ENCODE measurements around the gene ABCB6. TPM values are rescaled to one million over a fixed set of nuclear protein-coding genes. Genes with fewer than 3 reads are reported as not detected.

Gene ABCB6
- total RNA-seq, 1 donor from 2014 or later, result 65.8 TPM

DNA sequence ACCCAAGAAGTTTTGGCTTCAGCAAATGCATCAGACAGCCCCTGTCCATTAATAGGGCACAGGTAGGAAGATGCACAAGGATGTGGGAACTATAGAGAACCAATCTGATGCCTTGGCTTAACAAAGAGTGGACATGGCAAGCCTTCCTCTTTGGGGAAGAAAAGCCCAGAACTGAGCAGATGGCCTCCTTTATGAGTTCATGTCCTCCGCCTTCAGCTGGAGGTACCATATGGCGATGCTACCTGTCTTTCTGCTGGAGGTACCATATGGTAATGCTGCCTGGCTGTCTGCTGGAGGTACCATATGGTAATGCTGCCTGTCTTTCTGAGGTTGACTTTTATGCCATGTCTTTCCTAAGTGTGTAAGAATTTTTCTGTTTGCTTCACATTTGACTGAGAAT is 34.6 kb downstream of the ABCB6 start:
- no peak for DNase-seq (ENCODE audit: low spot score)

DNA sequence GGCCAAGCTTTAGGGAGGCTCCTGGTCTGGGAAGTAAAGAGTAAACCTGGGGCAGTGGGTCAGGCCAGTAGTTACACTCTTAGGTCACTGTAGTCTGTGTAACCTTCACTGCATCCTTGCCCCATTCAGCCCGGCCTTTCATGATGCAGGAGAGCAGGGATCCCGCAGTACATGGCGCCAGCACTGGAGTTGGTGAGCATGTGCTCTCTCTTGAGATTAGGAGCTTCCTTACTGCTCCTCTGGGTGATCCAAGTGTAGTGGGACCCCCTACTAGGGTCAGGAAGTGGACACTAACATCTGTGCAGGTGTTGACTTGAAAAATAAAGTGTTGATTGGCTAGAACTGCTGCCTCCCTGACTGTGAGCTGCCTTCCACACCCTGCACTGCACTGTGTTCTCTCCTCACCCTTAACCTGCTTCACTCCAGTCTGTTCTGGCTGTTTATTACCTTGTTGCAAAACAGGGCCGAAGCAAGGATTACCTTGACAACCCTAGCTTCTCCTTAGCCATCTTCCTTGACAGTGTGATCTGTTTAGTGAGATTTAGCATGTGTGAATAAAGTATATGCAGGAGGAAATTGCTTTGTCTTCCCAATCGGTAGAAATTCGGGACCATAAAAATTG is 35.5 kb downstream of the ABCB6 start:
- DNase-seq (ENCODE audit: low spot score), result no peak

DNA sequence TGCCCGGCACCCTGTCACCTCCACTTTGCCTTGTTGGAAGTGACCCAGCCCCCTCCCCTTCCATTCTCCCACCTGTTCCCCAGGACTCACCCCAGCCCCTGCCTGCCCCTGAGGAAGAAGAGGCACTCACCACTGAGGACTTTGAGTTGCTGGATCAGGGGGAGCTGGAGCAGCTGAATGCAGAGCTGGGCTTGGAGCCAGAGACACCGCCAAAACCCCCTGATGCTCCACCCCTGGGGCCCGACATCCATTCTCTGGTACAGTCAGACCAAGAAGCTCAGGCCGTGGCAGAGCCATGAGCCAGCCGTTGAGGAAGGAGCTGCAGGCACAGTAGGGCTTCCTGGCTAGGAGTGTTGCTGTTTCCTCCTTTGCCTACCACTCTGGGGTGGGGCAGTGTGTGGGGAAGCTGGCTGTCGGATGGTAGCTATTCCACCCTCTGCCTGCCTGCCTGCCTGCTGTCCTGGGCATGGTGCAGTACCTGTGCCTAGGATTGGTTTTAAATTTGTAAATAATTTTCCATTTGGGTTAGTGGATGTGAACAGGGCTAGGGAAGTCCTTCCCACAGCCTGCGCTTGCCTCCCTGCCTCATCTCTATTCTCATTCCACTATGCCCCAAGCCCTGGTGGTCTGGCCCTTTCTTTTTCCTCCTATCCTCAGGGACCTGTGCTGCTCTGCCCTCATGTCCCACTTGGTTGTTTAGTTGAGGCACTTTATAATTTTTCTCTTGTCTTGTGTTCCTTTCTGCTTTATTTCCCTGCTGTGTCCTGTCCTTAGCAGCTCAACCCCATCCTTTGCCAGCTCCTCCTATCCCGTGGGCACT is 36.2 kb downstream of the ABCB6 start:
- DNase-seq (ENCODE audit: low spot score), result no peak

DNA sequence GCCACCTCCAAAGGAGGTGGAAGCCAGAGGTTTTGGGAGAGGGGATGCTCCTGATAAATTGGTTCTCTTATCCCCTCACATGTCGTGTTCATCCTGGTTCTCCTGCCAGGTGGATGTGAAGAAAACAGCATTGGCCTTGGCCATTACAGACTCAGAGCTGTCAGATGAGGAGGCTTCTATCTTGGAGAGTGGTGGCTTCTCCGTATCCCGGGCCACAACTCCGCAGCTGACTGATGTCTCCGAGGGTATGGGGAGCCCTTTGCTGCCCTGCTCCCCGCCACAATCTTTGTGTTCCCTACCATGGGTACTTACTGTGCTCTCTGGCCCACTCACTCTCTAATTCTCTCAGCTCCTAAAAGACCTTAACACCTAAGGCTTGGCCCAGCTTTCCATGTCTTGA is 37.2 kb downstream of the ABCB6 start:
- no peak for DNase-seq (ENCODE audit: low spot score)

DNA sequence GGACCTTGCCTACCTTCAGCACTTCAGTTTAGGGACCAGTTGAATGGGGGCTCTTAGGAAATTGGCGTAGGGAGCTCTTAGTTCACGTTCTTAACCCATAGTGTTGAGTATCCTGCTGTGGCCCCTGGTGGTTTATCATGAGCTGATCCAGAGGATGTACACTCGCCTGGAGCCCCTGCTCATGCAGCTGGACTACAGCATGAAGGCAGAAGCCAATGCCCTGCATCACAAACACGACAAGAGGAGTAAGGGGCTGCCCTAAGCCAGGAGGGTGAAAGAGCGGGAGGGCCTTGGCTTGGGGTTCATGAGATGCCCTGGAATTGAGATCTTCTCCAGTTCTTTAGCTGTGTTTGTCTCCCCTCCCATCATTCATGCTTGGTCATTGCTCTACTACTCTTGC is 37.8 kb downstream of the ABCB6 start:
- no peak for DNase-seq (ENCODE audit: low spot score)

DNA sequence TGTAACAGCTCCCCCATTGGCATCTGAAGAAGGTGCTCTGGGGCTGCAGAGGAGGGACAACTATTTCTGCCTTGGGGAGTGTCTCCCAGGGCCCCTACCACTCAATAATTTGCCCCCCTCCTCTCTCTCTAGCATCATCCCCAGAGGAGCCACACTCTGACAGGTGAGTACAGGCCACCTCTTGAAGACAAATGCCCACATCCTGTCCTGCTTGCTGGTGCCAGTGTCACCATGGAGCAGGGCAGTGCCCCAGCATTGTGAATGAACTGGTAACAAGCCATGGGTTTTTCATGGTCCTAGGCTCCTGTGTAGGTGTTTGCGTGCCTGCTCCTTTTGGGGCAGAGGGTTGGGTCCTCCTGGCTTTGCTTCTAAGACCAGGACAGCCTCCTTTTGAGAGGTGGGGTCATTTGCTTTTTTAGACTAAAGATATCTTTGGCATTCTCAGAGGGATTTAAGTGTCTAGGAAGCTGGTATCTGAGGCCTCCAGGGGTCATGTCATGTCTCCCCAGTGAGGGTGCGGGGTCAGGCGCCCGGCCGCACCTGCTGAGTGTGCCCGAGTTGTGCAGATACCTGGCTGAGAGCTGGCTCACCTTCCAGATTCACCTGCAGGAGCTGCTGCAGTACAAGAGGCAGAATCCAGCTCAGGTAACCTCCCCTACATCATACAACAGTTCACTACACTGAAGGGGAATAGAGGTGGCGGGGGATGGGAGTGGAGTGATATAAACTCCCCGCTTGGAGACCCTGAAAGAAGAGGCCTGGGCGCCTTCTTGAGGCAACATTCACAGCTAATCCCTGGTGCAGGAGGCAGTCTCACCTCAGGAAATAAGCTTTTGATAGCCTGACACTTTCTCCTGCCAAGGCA is 38.9 kb downstream of the ABCB6 start:
- DNase-seq (ENCODE audit: low spot score), result no peak

DNA sequence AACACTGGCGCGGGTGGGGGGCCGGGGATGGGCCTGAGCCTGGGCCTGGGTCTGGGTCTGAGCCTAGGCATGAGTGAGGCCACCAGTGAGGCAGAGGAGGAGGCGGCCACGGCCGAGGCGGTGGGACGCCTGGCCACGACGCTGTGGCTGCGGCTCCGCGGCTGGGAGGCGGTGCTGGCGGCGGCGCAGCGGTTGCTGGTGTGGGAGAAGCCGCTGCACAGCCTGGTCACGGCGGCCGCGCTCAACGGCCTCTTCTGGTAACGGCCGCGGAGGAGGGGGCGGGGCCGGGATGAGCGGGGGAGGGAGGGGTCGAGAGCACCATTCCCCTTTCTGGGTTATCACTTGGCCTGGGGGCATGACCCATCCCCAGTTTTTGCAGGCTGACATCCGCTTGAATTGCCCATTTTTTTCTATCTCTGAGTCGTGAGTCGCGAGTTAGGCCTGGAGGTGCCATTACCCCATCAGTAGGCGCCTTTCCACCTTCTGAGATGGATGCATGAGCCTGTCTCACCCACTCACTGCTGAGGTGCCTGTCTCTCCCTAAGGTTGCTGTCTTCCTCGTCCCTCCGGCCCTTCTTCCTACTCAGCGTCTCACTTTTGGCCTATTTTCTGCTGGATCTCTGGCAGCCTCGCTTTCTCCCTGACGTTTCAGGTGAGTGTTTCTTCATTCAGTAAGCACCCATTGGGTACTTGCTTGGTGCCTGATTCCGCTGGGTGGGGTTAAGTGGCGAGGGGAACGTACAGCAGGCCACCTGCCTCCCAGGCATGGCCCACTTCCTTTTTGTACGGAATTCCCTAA is 40.2 kb downstream of the ABCB6 start:
- peak; percentile 29 for DNase-seq (ENCODE audit: low spot score)

DNA sequence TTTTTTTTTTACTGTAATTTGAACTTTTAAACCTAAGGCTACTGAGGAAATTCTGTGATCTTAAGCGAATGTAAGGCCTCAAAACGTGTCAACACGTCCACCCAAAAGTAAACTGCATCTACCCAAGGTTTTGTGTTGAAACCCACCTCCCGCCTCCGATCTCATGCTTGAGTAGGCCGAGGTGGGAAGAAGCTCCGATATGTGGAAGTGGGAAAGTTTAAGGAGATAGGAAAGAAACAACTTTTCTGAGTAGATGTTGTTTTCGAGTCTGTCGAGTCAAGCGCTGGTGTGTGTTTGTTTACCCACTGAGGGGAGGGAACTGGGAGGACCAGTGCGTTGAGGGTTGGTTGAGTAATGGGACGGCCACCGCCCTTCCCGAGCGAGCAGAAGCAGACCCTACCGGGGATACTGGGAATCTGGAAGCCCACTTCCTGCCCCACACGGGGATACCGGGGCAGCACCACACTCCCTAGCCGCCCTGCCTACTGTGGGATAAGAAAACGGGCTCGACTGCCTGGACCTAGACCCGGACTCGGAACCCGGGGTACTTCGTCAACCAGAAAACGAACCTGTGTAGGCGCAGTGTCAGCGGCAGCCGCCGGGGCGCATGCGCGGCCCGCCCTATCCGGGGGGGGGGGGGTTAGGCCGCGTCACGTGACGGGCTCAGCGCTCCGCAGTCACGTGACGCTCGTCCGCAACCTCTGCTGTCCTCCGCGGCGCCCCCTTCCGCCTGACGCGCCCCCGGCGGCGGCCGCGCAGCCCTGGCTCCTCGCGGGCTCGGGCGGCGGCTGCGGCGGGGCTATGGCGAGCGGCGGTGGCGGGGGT is 41.0 kb downstream of the ABCB6 start, which contains the start of gene RETREG2:
Gene RETREG2, plus strand, starts transcription at position 724 of the 825 bp plus-strand sequence. Its CDS starts 78 bp downstream, at position 802.
- peak; percentile 89 for DNase-seq (ENCODE audit: low spot score)

DNA sequence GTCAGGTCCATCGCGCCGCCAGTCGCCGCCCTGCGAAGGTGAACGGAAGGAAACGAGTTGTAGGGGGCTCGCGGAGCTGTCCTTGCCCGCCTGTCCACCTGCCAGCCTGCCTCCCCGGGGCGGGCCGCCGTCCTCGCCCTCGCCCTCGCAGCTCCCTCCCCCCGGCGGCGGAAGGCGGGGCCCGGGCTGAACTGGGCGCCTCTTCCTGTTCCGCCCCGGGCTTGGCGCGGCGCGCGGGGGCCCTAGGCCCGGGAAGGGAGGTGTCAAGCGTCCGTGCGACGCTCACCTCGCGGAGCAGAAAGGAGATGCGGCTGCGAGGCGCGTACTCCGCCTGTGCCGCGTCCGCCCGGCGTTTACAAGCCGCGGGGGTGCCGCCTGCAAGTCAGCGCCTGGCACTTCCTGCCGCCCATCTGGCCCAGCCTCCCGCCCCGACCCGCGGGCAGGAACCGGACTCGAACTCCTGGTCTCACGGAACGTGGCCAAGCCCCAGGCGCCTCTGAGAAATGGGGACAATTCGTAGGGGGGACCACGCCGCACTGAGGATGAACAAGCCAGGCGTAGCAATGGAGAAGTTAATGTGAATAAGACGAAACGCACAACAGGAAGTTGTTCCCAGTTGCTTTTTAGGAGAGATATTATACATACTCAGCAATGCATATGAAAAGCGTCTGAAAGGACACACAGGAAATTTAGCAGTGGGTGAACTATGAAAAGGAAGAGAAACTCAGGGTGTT is 41.8 kb downstream of the ABCB6 start, which contains the start of gene CNPPD1:
Gene CNPPD1, minus strand, starts transcription at position 108 of the 734 bp plus-strand sequence. Its CDS starts 97 bp downstream, at position 11.
- peak; percentile 87 for DNase-seq (ENCODE audit: low spot score)

DNA sequence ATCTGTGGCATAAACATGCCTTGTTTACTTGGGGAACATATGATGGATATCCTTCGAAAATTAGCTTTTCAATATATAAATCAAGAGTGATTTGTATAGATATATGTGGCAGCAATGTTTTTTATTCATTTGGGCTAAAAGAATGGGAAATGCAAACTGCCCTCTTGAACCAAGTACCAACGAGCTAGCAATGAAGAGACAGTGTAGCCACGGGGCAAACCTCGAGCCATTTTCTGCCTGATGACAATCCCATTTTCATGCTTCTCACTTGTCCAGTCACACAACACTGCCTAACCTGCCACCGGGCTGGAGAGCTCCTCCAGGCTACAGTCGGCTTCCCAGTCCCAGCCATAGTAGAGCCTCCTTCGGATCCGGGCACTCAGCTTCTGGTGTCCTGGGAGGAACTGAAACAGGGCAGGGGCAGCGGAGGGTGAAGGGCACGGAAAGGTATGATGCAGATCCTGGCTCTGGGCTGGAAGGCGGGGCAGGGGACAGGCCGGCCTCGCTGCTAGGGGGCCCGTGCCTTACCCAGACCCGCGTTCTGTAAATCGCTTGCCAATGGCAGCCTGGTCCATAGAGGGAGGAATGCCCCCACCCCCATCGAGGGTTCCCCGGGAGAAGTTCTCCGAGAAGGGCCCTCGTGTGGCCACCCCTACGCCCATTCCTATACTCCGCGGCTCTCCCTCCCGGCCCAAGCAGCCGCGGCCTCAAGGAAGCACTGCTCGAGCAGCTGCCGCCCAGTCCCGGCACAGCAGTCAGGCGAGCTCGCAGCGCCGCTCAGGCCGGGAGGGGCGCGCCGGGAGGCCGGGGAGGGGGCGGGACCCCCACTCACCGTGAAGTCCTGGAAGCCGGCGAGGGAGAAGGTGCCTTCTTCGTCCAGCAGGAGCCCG is 42.6 kb downstream of the ABCB6 start:
- DNase-seq (ENCODE audit: low spot score), result peak; percentile 23

DNA sequence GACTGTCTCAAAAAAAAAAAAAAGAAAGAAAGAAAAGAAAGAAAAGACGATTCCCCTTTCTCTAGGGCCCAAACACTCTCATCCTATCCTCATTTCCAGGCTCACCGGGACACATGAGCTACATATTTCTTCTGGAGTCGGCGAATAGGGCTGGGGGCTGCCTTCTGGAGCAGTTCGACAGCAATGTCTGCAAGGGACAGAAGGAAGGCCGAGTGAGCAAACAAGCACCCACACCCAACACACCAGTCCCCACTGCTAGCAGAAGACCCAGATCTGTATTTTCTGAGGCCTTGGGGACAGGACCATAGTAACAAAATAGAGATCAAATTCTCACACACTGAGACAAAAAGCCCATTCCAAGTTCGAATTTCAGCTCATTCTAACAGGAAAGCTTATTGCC is 43.3 kb downstream of the ABCB6 start:
- DNase-seq (ENCODE audit: low spot score), result peak; percentile 8

DNA sequence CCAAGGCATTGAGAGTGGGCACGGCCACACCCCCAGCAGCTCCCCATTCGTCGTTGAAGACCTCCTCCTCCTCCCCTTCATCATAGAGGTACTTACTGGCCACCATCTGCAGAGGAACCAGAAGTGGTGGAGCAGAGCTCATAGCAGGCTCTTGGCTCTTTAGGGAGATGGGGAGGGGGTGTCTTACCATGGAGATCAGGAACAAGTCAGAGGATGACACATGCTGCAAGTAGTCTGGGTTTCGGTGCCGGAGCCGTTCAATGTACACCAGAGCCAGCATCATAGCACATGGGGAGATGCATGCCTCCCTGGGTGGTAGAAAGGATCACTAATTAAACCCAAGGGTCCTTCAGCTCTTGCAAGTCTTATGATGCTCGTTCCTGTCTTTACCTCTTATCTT is 44.0 kb downstream of the ABCB6 start:
- peak; percentile 6 for DNase-seq (ENCODE audit: low spot score)

DNA sequence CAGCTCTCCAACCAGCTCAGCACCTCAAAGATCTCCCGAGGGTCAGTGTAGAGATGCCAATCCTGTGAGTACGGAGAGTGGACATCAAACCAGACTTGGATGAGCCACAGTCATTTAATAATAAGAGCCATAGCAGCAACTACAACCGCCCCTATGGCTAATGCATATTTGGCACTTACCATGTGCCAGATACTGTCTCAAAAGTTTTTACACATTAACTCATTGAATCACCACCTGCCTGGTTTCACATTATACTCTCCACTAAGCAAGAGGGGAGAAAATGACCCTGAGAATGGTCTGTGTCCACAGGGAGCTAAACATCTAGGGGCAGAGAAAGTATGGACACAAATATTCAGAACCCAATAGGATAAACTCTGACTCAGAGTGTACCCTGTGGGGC is 44.6 kb downstream of the ABCB6 start:
- peak; percentile 0 for DNase-seq (ENCODE audit: low spot score)

DNA sequence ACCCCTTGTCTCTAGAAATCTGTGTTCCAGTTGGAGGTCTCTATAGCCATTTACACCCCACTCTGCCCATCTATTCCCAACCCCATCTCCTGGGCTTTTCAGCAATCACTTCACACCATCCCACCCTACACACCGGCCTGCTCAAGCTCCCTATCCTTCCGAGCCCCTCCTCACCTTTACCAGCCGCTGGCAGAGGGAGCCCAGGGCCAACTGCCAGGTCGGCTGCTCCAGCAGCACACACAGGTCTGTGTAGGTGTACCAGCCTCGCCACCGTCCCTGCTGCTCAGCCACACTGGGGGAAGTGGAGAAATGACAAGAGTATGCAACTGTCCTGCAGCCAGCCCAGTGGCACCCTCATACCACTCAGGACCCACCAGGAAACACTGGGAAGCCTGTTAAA is 45.6 kb downstream of the ABCB6 start:
- peak; percentile 8 for DNase-seq (ENCODE audit: low spot score)

DNA sequence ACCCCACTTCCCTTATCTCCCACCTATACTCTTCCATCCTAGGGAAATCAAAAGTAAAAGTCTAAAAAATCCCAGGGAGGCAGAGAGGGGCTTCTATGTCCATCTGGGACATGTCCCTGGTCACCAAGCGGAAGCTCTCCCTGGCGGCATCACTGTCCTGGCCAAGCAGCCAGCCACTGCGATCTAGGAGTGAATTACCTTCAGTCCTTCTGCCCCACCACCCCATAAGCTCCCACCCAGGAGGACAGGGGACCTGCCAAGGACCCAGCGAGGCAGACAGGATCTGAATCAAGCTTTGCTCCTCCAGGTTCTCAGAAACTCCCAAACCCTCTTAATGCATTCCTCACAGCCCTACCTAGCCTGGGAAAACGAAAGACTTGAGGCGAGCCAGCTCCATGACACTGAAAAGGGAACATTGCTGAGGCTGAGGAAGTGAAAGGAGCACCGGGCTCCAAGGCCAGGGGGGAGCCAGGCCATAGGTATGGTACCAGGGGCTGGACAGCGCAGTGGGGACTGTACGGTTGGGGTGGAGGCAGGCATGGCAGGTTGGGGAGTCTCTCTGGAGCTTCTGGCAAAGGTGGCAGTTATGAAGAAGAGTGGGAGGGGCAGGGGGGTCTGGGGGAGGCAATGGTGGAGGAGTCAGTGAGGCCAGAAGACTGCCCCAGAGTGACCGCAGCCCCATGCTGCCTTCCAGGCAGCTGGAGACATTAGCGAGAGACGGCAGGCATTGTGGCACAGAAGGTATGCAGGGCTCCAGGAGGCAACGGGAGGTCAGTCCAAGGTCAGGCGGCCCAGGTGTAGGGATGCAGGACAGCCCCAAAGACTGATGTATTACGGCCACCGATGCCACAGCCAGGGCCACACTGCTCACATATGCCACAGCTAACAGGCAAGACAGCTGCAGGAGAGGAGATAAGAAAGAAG is 46.3 kb downstream of the ABCB6 start:
- peak; percentile 9 for DNase-seq (ENCODE audit: low spot score)

DNA sequence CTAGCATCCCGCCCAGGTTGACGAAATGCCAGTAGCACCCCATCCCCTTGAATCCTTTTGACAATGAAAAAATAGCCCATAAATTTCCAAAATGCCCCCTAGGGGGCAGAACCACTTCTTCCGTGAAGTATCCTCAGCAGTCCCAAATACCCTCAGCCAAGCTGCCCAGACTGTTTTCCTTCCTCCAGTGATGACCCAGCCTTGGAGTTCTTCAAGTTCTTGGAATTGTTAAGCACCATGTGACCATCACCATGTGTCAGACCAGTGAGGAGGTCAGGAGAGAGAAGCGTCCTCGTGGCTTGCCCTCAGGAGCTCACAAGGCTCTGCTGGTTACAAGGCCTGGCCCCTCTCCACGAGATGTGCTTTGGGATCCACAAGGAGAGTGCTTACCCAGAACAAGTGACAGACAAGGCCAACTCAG is 47.5 kb downstream of the ABCB6 start:
- peak; percentile 67 for DNase-seq (ENCODE audit: low spot score)

DNA sequence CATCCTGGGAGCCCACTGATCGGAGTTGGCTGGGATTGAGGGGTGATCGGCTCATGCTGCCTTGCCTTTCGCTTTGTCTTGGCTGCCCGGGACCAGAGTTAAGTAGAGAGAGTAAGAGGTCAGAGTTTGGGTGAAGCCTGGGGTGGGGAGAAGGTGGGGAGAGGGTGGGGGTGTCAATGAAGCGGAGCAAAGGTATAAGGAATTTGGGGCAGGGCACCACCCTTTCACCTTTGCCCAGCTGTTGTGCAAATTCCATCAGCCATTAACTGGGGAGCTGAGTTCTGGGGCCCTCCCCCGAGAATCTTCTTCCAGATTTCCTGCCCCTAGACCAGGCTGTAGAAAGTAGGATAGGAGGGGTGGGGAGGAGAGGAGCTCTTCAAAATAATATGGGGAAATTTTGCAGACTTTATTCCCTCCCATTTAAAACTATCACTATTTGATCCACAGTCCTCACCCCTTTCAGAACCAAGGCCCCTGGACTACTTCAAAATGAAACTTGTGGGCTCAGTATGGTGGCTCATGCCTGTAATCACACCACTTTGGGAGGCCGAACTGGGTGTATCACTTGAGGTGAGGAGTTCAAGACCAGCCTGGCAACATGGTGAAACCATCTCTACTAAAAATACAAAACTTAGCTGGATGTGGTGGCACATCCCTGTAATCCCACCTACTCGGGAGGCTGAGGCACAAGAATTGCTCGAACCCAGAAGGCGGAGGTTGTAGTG is 48.7 kb downstream of the ABCB6 start, which contains the start of gene SLC23A3:
Gene SLC23A3, minus strand, starts transcription at position 100 of the 725 bp plus-strand sequence. Its CDS starts 45 bp downstream, at position 55.
- DNase-seq (ENCODE audit: low spot score), result peak; percentile 6

Measured in mucosa of gallbladder (tissue), 1 donor.